OCI-LY1 (cell line): ENCODE measurements around the gene PTPN11.

Experiments
- H2AFZ ChIP-seq: fragments of 200-600 bp; sonication (generic), shearing (Covaris generic); 2 replicates; pipeline ENCODE4 v1.6.0; 2014; ENCODE audit warnings: antibody characterized with exemption, mild to moderate bottlenecking, low read length
- H3F3A ChIP-seq: fragments of 200-600 bp; sonication (generic), shearing (Covaris generic); 2 replicates; pipeline ENCODE4 v1.6.0; 2014; ENCODE audit warnings: mild to moderate bottlenecking, antibody characterized with exemption, low read length, moderate library complexity; ENCODE audit not compliant: insufficient read depth
- H3K27ac ChIP-seq: fragments of 200-600 bp; sonication (generic); 2 replicates; pipeline ENCODE4 v1.5.1; 2014; ENCODE audit warnings: low read length, mixed run types, mild to moderate bottlenecking, low read depth; ENCODE audit not compliant: poor library complexity, severe bottlenecking
- H3K27me3 ChIP-seq: fragments of 200-600 bp; sonication (generic); 2 replicates; pipeline ENCODE4 v1.6.0; 2014; ENCODE audit warnings: antibody characterized with exemption, mild to moderate bottlenecking, low read length, moderate library complexity; ENCODE audit not compliant: insufficient read depth
- H3K36me3 ChIP-seq: fragments of 200-600 bp; sonication (generic); 2 replicates; pipeline ENCODE4 v1.6.1; 2014; ENCODE audit warnings: mild to moderate bottlenecking, antibody characterized with exemption, low read length, moderate library complexity, mixed read lengths; ENCODE audit not compliant: insufficient read depth
- H3K4me1 ChIP-seq: fragments of 200-600 bp; sonication (generic); 2 replicates; pipeline ENCODE4 v1.5.1; 2014; ENCODE audit warnings: mild to moderate bottlenecking, low read length, moderate library complexity; ENCODE audit not compliant: insufficient read depth, severe bottlenecking
- H3K4me2 ChIP-seq: fragments of 200-600 bp; sonication (generic), shearing (Covaris generic); 2 replicates; pipeline ENCODE4 v1.6.1; 2014; ENCODE audit warnings: low read length
- H3K4me3 ChIP-seq: fragments of 200-600 bp; sonication (generic); 2 replicates; pipeline ENCODE4 v1.5.1; 2014; ENCODE audit warnings: low read length, low read depth, mild to moderate bottlenecking, mixed read lengths; ENCODE audit not compliant: poor library complexity, severe bottlenecking
- H3K79me2 ChIP-seq: fragments of 200-600 bp; shearing (Covaris generic); 2 replicates; pipeline ENCODE4 v1.6.1; 2016; ENCODE audit warnings: mixed run types, low read length, mixed read lengths; ENCODE audit not compliant: insufficient read depth
- H3K9ac ChIP-seq: fragments of 200-600 bp; sonication (generic), shearing (Covaris generic); 2 replicates; pipeline ENCODE4 v1.6.1; 2014; ENCODE audit warnings: mild to moderate bottlenecking, low read length, mixed read lengths
- H3K9me2 ChIP-seq: fragments of 200-600 bp; sonication (generic), shearing (Covaris generic); 2 replicates; pipeline ENCODE4 v1.6.1; 2014; ENCODE audit warnings: low read depth, mild to moderate bottlenecking, low read length, mixed read lengths
- H3K9me3 ChIP-seq: fragments of 200-600 bp; shearing (Covaris generic); 2 replicates; pipeline ENCODE4 v1.6.1; 2014; ENCODE audit warnings: low read length, mixed read lengths
- H4K20me1 ChIP-seq: fragments of 200-600 bp; sonication (generic), shearing (Covaris generic); 2 replicates; pipeline ENCODE4 v1.6.0; 2016; ENCODE audit warnings: mild to moderate bottlenecking, low read length; ENCODE audit not compliant: insufficient read depth
- CTCF ChIP-seq: fragments of 200-600 bp; sonication (generic), shearing (Covaris generic); IDR thresholded peaks from 2 replicates; pipeline ENCODE4 v1.5.1; 2017; ENCODE audit warnings: mild to moderate bottlenecking, antibody characterized with exemption, low read length, moderate library complexity, mixed read lengths
- EZH2 ChIP-seq: fragments of 200-600 bp; sonication (generic), shearing (Covaris generic); IDR thresholded peaks from 2 replicates; pipeline ENCODE4 v1.8.0; 2017; ENCODE audit warnings: borderline replicate concordance, mixed run types, mild to moderate bottlenecking, antibody characterized with exemption, low read length, moderate library complexity, mixed read lengths

Gene PTPN11

DNA sequence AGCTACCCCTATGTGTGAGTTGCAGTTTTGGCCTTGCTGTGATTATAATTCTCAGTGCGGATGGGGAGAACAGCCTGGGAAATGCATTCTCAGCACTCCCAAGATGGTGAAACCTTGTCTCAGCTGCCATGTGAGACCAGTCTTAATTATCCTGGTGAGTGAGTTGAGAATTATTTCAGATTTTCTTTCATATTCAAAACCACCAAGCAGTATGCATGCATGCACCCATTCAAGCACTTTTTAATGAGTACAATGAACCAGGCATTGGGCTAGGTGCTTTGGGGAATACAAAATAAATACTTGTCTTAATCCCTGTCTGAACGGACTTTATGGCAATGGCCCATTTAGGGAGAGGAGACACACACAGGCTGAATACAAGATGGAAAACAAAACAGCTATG, 94.7 kb downstream of the PTPN11 start:
- Histone ChIP-seq H3K27ac (no peak overlapping the region), H4K20me1 (no peaks in the 10 kb centered on the region), H3K4me1 (no peaks in the 10 kb centered on the region), H3K27me3 (no peaks in the 10 kb centered on the region), H2AFZ (no peak overlapping the region), H3K9ac (no peak overlapping the region), H3K4me2 (no peak overlapping the region), H3K79me2 (no peaks in the 10 kb centered on the region), H3F3A (no peaks in the 10 kb centered on the region), H3K9me2 (no peaks in the 10 kb centered on the region), H3K36me3 (peaks cover 11% of the 10 kb centered on the region; the same call in 1 of the 2 replicates), H3K9me3 (no peaks in the 10 kb centered on the region), H3K4me3 (no peak overlapping the region)
- no peak for TF ChIP-seq EZH2
- no peak for TF ChIP-seq CTCF

GRCh38 chr12:112514456-112514855, 95.7 kb downstream of the PTPN11 start:
- H4K20me1 ChIP-seq, result no peaks in the 10 kb centered on the region
- H3F3A ChIP-seq, result no peaks in the 10 kb centered on the region
- no peak overlapping the region for H3K27ac ChIP-seq
- 0 out of 2 replicates have a peak, but pooled peaks cover 11% of the 10 kb centered on the region for H3K36me3 ChIP-seq
- no peaks in the 10 kb centered on the region for H3K4me1 ChIP-seq
- H2AFZ ChIP-seq, result no peak overlapping the region
- H3K79me2 ChIP-seq, result no peaks in the 10 kb centered on the region
- H3K9me2 ChIP-seq, result no peaks in the 10 kb centered on the region
- no peaks in the 10 kb centered on the region for H3K27me3 ChIP-seq
- H3K4me3 ChIP-seq, result no peak overlapping the region
- no peak overlapping the region for H3K9ac ChIP-seq
- no peak overlapping the region for H3K4me2 ChIP-seq
- no peak for TF ChIP-seq CTCF
- no peak for TF ChIP-seq EZH2
- no peaks in the 10 kb centered on the region for H3K9me3 ChIP-seq

DNA sequence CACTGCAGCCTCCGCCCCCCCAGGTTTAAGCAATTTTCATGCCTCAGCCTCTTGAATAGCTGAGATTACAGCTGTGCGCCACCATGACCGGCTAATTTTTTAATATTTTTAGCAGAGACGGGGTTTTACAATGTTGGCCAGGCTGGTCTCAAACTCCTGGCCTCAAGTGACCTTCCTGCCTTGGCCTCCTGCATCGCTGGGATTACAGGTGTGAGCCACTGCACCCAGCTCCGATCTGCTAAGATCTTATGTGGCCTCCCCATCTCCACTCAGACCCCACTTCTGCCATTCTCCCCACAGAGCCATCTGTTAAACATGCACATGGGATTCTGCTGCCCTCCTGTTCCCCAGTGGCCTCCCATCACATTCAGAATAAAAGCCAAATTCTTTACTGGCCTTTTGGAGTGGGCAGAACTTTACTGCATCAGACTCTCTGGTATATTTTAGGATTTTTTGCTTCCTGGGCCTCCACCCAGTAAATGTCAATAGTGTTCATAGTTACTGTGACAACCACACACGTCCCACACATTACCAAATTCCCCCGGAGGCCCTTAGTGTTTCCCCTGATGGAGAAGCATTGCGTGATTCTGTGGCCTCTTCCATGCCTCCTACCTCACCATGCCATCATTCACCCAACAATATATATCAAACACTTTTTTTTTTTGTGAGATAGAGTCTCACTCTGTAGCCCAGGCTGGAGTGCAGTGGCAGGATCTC, 96.3 kb downstream of the PTPN11 start:
- H3K27me3 ChIP-seq, result no peaks in the 10 kb centered on the region
- no peaks in the 10 kb centered on the region for H4K20me1 ChIP-seq
- no peak overlapping the region for H2AFZ ChIP-seq
- H3K4me2 ChIP-seq, result no peak overlapping the region
- no peaks in the 10 kb centered on the region for H3K9me3 ChIP-seq
- 0 out of 2 replicates have a peak, but pooled peaks cover 9% of the 10 kb centered on the region for H3K36me3 ChIP-seq
- H3K4me1 ChIP-seq, result no peaks in the 10 kb centered on the region
- no peak overlapping the region for H3K9ac ChIP-seq
- TF ChIP-seq CTCF, result no peak
- no peak for TF ChIP-seq EZH2
- no peaks in the 10 kb centered on the region for H3K9me2 ChIP-seq
- no peak overlapping the region for H3K27ac ChIP-seq
- H3K79me2 ChIP-seq, result no peaks in the 10 kb centered on the region
- no peaks in the 10 kb centered on the region for H3F3A ChIP-seq
- no peak overlapping the region for H3K4me3 ChIP-seq
